PC-3 (cell line): ENCODE results near the gene HSD17B12. TPM values are rescaled to one million over a fixed set of nuclear protein-coding genes. Genes with fewer than 3 reads are reported as not detected.

Experiments
- ATAC-seq: fragments of 200-7000 bp; cut with Tn5 transposase; 2 replicates; pipeline ENCODE4 v1.9.1; 2020; ENCODE audit warnings: mild to moderate bottlenecking, moderate library complexity
- BruUV-seq: library from RNA; stranded (reverse); fragments of 400-500 nt; replicated peaks from 2 replicates; lab custom pipeline; 2021; lab: Mats Ljungman, UMichigan
- CTCF ChIA-PET: fragments of 300-600 bp; sonication (Branson Sonifier 250); formaldehyde crosslinking; loops from one replicate; lab custom pipeline; 2022; ENCODE audit warnings: antibody characterized with exemption; lab: Charles Lee
- POLR2A ChIA-PET: fragments of 300-600 bp; sonication (Branson Sonifier 250); formaldehyde crosslinking; loops from one replicate; lab custom pipeline; 2022; ENCODE audit warnings: antibody characterized with exemption; ENCODE audit not compliant: unreplicated experiment; lab: Charles Lee
- DNase-seq: peaks from one replicate; pipeline ENCODE4 v3.0.0-alpha.2; 2015
- H2AFZ ChIP-seq: fragments of 300-600 bp; sonication (generic); 2 replicates; pipeline ENCODE4 v1.6.0; 2016; ENCODE audit warnings: antibody characterized with exemption, low read length
- H3F3A ChIP-seq: fragments of 300-600 bp; sonication (generic); one replicate; pipeline ENCODE4 v1.6.0; 2017; ENCODE audit warnings: antibody characterized with exemption, low read length, control low read depth, mild to moderate bottlenecking; ENCODE audit not compliant: unreplicated experiment
- H3K27ac ChIP-seq: fragments of 300-600 bp; sonication (generic); 2 replicates; pipeline ENCODE4 v1.5.1; 2016; ENCODE audit warnings: mild to moderate bottlenecking, low read length
- H3K27me3 ChIP-seq: fragments of 300-600 bp; sonication (generic); 2 replicates; pipeline ENCODE4 v1.6.1; 2016; ENCODE audit warnings: low read length, mixed read lengths
- H3K36me3 ChIP-seq: fragments of 300-600 bp; sonication (generic); 2 replicates; pipeline ENCODE4 v1.6.1; 2016; ENCODE audit warnings: low read depth, mixed run types, low read length, mixed read lengths
- H3K4me1 ChIP-seq: fragments of 300-600 bp; sonication (generic); 2 replicates; pipeline ENCODE4 v1.5.1; 2016; ENCODE audit warnings: low read length; ENCODE audit not compliant: insufficient read depth
- H3K4me2 ChIP-seq: fragments of 300-600 bp; sonication (generic); 2 replicates; pipeline ENCODE4 v1.6.0; 2016; ENCODE audit warnings: low read length
- H3K4me3 ChIP-seq: fragments of 300-600 bp; sonication (generic); 2 replicates; pipeline ENCODE4 v1.5.1; 2016; ENCODE audit warnings: mild to moderate bottlenecking, low read length, mixed read lengths
- H3K79me2 ChIP-seq: fragments of 300-600 bp; sonication (generic); 2 replicates; pipeline ENCODE4 v1.6.1; 2017; ENCODE audit warnings: low read length, mixed read lengths
- H3K9ac ChIP-seq: fragments of 300-600 bp; sonication (generic); 2 replicates; pipeline ENCODE4 v1.6.0; 2016; ENCODE audit warnings: mild to moderate bottlenecking, low read length
- H3K9me2 ChIP-seq: fragments of 300-600 bp; sonication (generic); replicated peaks from 2 replicates; pipeline ENCODE4 v1.6.1; 2016; ENCODE audit warnings: mixed run types, low read length, mixed read lengths
- H3K9me3 ChIP-seq: fragments of 300-600 bp; sonication (generic); 2 replicates; pipeline ENCODE4 v1.6.1; 2016; ENCODE audit warnings: low read length, mixed read lengths
- H4K20me1 ChIP-seq: fragments of 300-600 bp; sonication (generic); 2 replicates; pipeline ENCODE4 v1.6.1; 2016; ENCODE audit warnings: low read length, mixed read lengths
- CTCF ChIP-seq: fragments of 300-600 bp; sonication (generic); conservative IDR thresholded peaks from 2 replicates; pipeline ENCODE4 v1.5.1; 2017; ENCODE audit warnings: antibody characterized with exemption, low read depth, mild to moderate bottlenecking, low read length
- EZH2 ChIP-seq: fragments of 300-600 bp; sonication (generic); IDR thresholded peaks from one replicate; pipeline ENCODE4 v1.6.1; 2017; ENCODE audit warnings: antibody characterized with exemption, mild to moderate bottlenecking, low read length; ENCODE audit not compliant: unreplicated experiment
- EZH2phosphoT487 ChIP-seq: fragments of 300-600 bp; sonication (generic); IDR thresholded peaks from 2 replicates; pipeline ENCODE4 v1.6.1; 2018; ENCODE audit warnings: mild to moderate bottlenecking, antibody characterized with exemption, low read length, borderline replicate concordance
- intact Hi-C: fragments of 100-400 bp; cut with micrococcal nuclease; formaldehyde crosslinking; loops from 2 replicates; pipeline ENCODE4 v1.9.0; 2023
- total RNA-seq: library from RNA; depleted of rRNA; stranded (reverse); fragments of >200 nt; gene quantifications from 2 replicates; pipeline ENCODE4 v1.2.3, GENCODE V29; 2014

The HSD17B12 gene
- total RNA-seq, 1 experiment from 2014 or later = 77.6 TPM

- intact Hi-C loops = no loop called here
- no peaks in the 10 kb centered on the region for H3K9me3 ChIP-seq
- H3K36me3 ChIP-seq = no peaks in the 10 kb centered on the region; the same call in 1 of the 2 replicates
- no TSS peak for BruUV-seq
- no peak for DNase-seq
- no peak for ATAC-seq
- CTCF ChIA-PET = no interaction called here
- H3K27me3 ChIP-seq = no peaks in the 10 kb centered on the region
- H3K79me2 ChIP-seq = peaks cover 67% of the 10 kb centered on the region
- H3K27ac ChIP-seq = no peak overlapping the region
- H3F3A ChIP-seq = no peaks in the 10 kb centered on the region
- POLR2A ChIA-PET = no interaction called here
- no peak overlapping the region for H3K4me3 ChIP-seq
- no peak overlapping the region for H3K9ac ChIP-seq
- H2AFZ ChIP-seq = no peak overlapping the region
- 0 out of 2 replicates have a peak, but pooled peaks cover 3% of the 10 kb centered on the region for H4K20me1 ChIP-seq
- TF ChIP-seq EZH2 (no peak), CTCF (no peak), EZH2phosphoT487 (no peak)
- H3K9me2 ChIP-seq = 0 out of 2 replicates have a peak, but pooled peaks cover 3% of the 10 kb centered on the region
- H3K4me1 ChIP-seq = no peaks in the 10 kb centered on the region
- H3K4me2 ChIP-seq = no peak overlapping the region
Observed at GRCh38 chr11:43694477-43694876, 13.9 kb downstream of the HSD17B12 start.

- peaks cover 63% of the 10 kb centered on the region for H3K79me2 ChIP-seq
- H4K20me1 ChIP-seq = 0 out of 2 replicates have a peak, but pooled peaks cover 3% of the 10 kb centered on the region
- CTCF ChIA-PET = no interaction called here
- no peak overlapping the region for H3K9ac ChIP-seq
- no peak overlapping the region for H3K4me3 ChIP-seq
- intact Hi-C loops = no loop called here
- peaks cover 6% of the 10 kb centered on the region; the same call in 1 of the 2 replicates for H3K36me3 ChIP-seq
- H3K4me2 ChIP-seq = no peak overlapping the region
- BruUV-seq = no TSS peak
- H3K4me1 ChIP-seq = no peaks in the 10 kb centered on the region
- H3K27me3 ChIP-seq = no peaks in the 10 kb centered on the region
- no peaks in the 10 kb centered on the region for H3K9me3 ChIP-seq
- POLR2A ChIA-PET = no interaction called here
- H3K27ac ChIP-seq = no peak overlapping the region
- H2AFZ ChIP-seq = no peak overlapping the region
- ATAC-seq = no peak
- H3F3A ChIP-seq = no peaks in the 10 kb centered on the region
- DNase-seq = no peak
- TF ChIP-seq CTCF (no peak), EZH2phosphoT487 (no peak), EZH2 (no peak)
- H3K9me2 ChIP-seq = 0 out of 2 replicates have a peak, but pooled peaks cover 3% of the 10 kb centered on the region
Observed at GRCh38 chr11:43697679-43698078, 17.1 kb downstream of the HSD17B12 start.

- ATAC-seq = no peak
- CTCF ChIA-PET = no interaction called here
- BruUV-seq = no TSS peak
Observed at GRCh38 chr11:43699870-43700269, 19.3 kb downstream of the HSD17B12 start.

More at GRCh38 chr11:43699870-43700269, 19.3 kb downstream of the HSD17B12 start:
- peaks cover 64% of the 10 kb centered on the region for H3K79me2 ChIP-seq
- no peak for DNase-seq
- intact Hi-C loops = loop anchor here (10.0 kb wide), 1 partner anchor 125 kb away; no protein-coding TSS in a partner anchor
- POLR2A ChIA-PET = no interaction called here
- no peaks in the 10 kb centered on the region for H3K4me1 ChIP-seq
- no peaks in the 10 kb centered on the region for H3K9me3 ChIP-seq
- TF ChIP-seq EZH2phosphoT487 = no peak
- TF ChIP-seq EZH2 = no peak
- no peak for TF ChIP-seq CTCF
- no peak overlapping the region for H2AFZ ChIP-seq
- H3K27ac ChIP-seq = no peak overlapping the region
- no peak overlapping the region for H3K9ac ChIP-seq
- no peak overlapping the region for H3K4me2 ChIP-seq
- no peaks in the 10 kb centered on the region for H3K27me3 ChIP-seq
- peaks cover 8% of the 10 kb centered on the region; the same call in 1 of the 2 replicates for H3K36me3 ChIP-seq
- H3K9me2 ChIP-seq = 0 out of 2 replicates have a peak, but pooled peaks cover 3% of the 10 kb centered on the region
- no peak overlapping the region for H3K4me3 ChIP-seq
- no peaks in the 10 kb centered on the region for H3F3A ChIP-seq
- no peaks in the 10 kb centered on the region; the same call in 1 of the 2 replicates for H4K20me1 ChIP-seq
